HEK293 (cell line): ENCODE data around the gene MRPL43.

ENCODE experiments used
- HOXD13 ChIP-seq: sonication (generic); formaldehyde crosslinking; IDR thresholded peaks from 2 replicates; pipeline ENCODE4 v1.8.0; 2022; ENCODE audit warnings: missing genetic modification reagents, borderline replicate concordance
- KLF16 ChIP-seq: fragments of 450-650 bp; formaldehyde crosslinking; IDR thresholded peaks from 2 replicates; pipeline ENCODE4 v1.5.1; 2017; ENCODE audit warnings: missing biosample characterization, missing genetic modification characterization
- SP2 ChIP-seq: fragments of 450-650 bp; formaldehyde crosslinking; IDR thresholded peaks from 2 replicates; pipeline ENCODE4 v1.5.1; 2016; ENCODE audit warnings: missing biosample characterization, missing genetic modification characterization
- SP3 ChIP-seq: fragments of 450-650 bp; formaldehyde crosslinking; IDR thresholded peaks from 2 replicates; pipeline ENCODE4 v1.5.1; 2016; ENCODE audit warnings: missing biosample characterization, missing genetic modification characterization
- YY1 ChIP-seq: fragments of 450-650 bp; formaldehyde crosslinking; IDR thresholded peaks from 2 replicates; pipeline ENCODE4 v1.5.1; 2018; ENCODE audit warnings: missing biosample characterization, missing genetic modification characterization
- ZFP37 ChIP-seq: fragments of 450-650 bp; formaldehyde crosslinking; IDR thresholded peaks from 2 replicates; pipeline ENCODE4 v1.5.1; 2016; ENCODE audit warnings: missing biosample characterization, missing genetic modification characterization
- ZIC2 ChIP-seq: fragments of 450-650 bp; formaldehyde crosslinking; IDR thresholded peaks from 2 replicates; pipeline ENCODE4 v1.5.1; 2016; ENCODE audit warnings: missing biosample characterization, missing genetic modification characterization
- ZNF16 ChIP-seq: fragments of 450-650 bp; formaldehyde crosslinking; IDR thresholded peaks from 2 replicates; pipeline ENCODE4 v1.5.1; 2016; ENCODE audit warnings: low read depth, missing biosample characterization, missing genetic modification characterization
- ZNF169 ChIP-seq: fragments of 450-650 bp; formaldehyde crosslinking; IDR thresholded peaks from 2 replicates; pipeline ENCODE4 v1.5.1; 2016; ENCODE audit warnings: missing biosample characterization, missing genetic modification characterization
- ZNF221 ChIP-seq: fragments of 450-650 bp; formaldehyde crosslinking; IDR thresholded peaks from 2 replicates; pipeline ENCODE4 v1.5.1; 2017; ENCODE audit warnings: missing biosample characterization, missing genetic modification characterization, borderline replicate concordance
- ZNF239 ChIP-seq: fragments of 450-650 bp; formaldehyde crosslinking; IDR thresholded peaks from 2 replicates; pipeline ENCODE4 v1.5.1; 2016; ENCODE audit warnings: missing biosample characterization, missing genetic modification characterization
- ZNF354C ChIP-seq: fragments of 450-650 bp; formaldehyde crosslinking; IDR thresholded peaks from 2 replicates; pipeline ENCODE4 v1.5.1; 2016; ENCODE audit warnings: missing biosample characterization, missing genetic modification characterization, low read depth, borderline replicate concordance
- ZNF391 ChIP-seq: fragments of 450-650 bp; formaldehyde crosslinking; IDR thresholded peaks from 2 replicates; pipeline ENCODE4 v1.5.1; 2016; ENCODE audit warnings: low read depth, missing biosample characterization, missing genetic modification characterization, borderline replicate concordance
- ZNF501 ChIP-seq: fragments of 450-650 bp; formaldehyde crosslinking; IDR thresholded peaks from 2 replicates; pipeline ENCODE4 v1.5.1; 2016; ENCODE audit warnings: missing biosample characterization, missing genetic modification characterization
- ZNF549 ChIP-seq: fragments of 450-650 bp; IDR thresholded peaks from 2 replicates; pipeline ENCODE4 v1.5.1; 2018; ENCODE audit warnings: missing biosample characterization, missing genetic modification characterization, mild to moderate bottlenecking, inconsistent platforms, moderate library complexity
- ZNF658 ChIP-seq: fragments of 450-650 bp; formaldehyde crosslinking; IDR thresholded peaks from 2 replicates; pipeline ENCODE4; 2016; ENCODE audit warnings: missing biosample characterization, missing genetic modification characterization
- ZNF830 ChIP-seq: fragments of 450-650 bp; IDR thresholded peaks from 2 replicates; pipeline ENCODE4 v1.5.0; 2018; ENCODE audit warnings: missing biosample characterization, missing genetic modification characterization, low read depth, mild to moderate bottlenecking, moderate library complexity
- ZSCAN23 ChIP-seq: fragments of 450-650 bp; formaldehyde crosslinking; IDR thresholded peaks from 2 replicates; pipeline ENCODE4 v1.5.1; 2016; ENCODE audit warnings: missing biosample characterization, missing genetic modification characterization
- TF ChIP-seq, protein P1 (sequence below): fragments of 450-650 bp; formaldehyde crosslinking; IDR thresholded peaks from 2 replicates; pipeline ENCODE4 v1.5.1; 2016; ENCODE audit warnings: missing biosample characterization, missing genetic modification characterization
- TF ChIP-seq, protein P2 (sequence below): fragments of 450-650 bp; formaldehyde crosslinking; IDR thresholded peaks from 2 replicates; pipeline ENCODE4 v1.5.1; 2017; ENCODE audit warnings: missing biosample characterization, missing genetic modification characterization
- TF ChIP-seq, protein P3 (sequence below): fragments of 450-650 bp; formaldehyde crosslinking; IDR thresholded peaks from 2 replicates; pipeline ENCODE4 v1.5.1; 2016; ENCODE audit warnings: missing biosample characterization, missing genetic modification characterization
- TF ChIP-seq, protein P4 (sequence below): fragments of 450-650 bp; formaldehyde crosslinking; IDR thresholded peaks from 2 replicates; pipeline ENCODE4 v1.5.1; 2016; ENCODE audit warnings: missing biosample characterization, missing genetic modification characterization
- TF ChIP-seq, protein P5 (sequence below): fragments of 450-650 bp; formaldehyde crosslinking; IDR thresholded peaks from 2 replicates; pipeline ENCODE4 v1.5.1; 2016; ENCODE audit warnings: missing biosample characterization, missing genetic modification characterization
- TF ChIP-seq, protein P6 (sequence below): fragments of 450-650 bp; formaldehyde crosslinking; IDR thresholded peaks from 2 replicates; pipeline ENCODE4 v1.5.0; 2017; ENCODE audit warnings: missing biosample characterization, missing genetic modification characterization, borderline replicate concordance

MRPL43 gene

DNA sequence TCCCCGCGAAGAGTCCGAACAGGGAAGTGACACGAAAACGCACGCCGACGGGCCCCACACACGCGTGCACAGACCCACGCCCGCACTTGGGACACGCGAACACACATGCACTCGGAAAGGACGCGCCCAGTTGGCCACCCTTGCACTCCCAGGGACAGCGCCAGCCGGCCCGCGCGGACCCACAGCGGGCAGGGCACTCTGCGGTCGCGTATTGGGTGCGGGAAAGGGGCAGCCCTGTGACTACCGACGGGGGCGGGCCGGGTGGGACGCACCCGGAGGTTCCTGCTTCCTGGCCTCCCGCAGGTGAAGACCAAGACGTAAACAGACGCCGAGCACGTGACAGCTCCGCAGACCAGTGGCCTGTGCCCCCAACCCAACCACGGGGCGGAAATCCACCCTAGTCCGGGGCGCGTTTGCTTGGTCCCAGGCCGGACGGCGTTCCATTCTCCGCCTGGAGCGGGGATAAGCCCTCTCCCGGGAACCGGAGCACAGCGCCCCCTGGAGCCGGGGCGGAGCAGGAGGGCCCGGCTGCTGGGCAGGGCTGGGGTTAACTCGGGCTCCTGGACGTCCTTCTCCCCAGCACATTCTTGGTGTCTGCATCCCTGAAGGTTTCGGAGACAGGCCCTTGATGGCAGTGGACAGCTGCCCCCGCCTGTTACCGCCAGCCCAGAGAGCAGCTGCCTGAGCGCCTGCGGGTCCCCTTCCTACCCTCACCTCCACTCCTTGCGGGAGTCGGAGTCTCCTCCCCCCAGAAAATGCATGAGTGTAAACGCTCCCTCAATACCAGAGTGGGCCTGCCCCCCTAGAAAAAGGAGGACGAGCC lies 10.3 kb upstream of the MRPL43 start (continued):
- TF ChIP-seq YY1 (tag by site-specific recombination) (0 out of 2 replicates have a peak, but pooled peaks have one; percentile 16), ZNF169 (tag by site-specific recombination) (no peak), ZNF549 (tag by site-specific recombination) (no peak), KLF16 (tag by site-specific recombination) (0 out of 2 replicates have a peak, but pooled peaks have one; percentile 41), ZIC2 (tag by site-specific recombination) (peak; percentile 54), ZNF658 (tag by site-specific recombination) (no peak), SP2 (peak; percentile 80), ZNF830 (tag by site-specific recombination) (no peak), SP3 (tag by site-specific recombination) (peak; percentile 90; the same call in 1 of the 2 replicates), ZNF16 (tag by site-specific recombination) (no peak), ZFP37 (tag by site-specific recombination) (no peak; the same call in 1 of the 2 replicates), HOXD13 (CRISPR knock-in tag) (no peak), ZNF501 (peak; percentile 60; the same call in 1 of the 2 replicates), ZNF239 (tag by site-specific recombination) (no peak), ZNF391 (tag by site-specific recombination) (peak; percentile 70), ZSCAN23 (tag by site-specific recombination) (0 out of 2 replicates have a peak, but pooled peaks have one; percentile 36), ZNF221 (tag by site-specific recombination) (no peak), ZNF354C (tag by site-specific recombination) (no peak)
- TF ChIP-seq, protein P1, sequence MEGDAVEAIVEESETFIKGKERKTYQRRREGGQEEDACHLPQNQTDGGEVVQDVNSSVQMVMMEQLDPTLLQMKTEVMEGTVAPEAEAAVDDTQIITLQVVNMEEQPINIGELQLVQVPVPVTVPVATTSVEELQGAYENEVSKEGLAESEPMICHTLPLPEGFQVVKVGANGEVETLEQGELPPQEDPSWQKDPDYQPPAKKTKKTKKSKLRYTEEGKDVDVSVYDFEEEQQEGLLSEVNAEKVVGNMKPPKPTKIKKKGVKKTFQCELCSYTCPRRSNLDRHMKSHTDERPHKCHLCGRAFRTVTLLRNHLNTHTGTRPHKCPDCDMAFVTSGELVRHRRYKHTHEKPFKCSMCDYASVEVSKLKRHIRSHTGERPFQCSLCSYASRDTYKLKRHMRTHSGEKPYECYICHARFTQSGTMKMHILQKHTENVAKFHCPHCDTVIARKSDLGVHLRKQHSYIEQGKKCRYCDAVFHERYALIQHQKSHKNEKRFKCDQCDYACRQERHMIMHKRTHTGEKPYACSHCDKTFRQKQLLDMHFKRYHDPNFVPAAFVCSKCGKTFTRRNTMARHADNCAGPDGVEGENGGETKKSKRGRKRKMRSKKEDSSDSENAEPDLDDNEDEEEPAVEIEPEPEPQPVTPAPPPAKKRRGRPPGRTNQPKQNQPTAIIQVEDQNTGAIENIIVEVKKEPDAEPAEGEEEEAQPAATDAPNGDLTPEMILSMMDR = peak; percentile 92
- TF ChIP-seq, protein P2, sequence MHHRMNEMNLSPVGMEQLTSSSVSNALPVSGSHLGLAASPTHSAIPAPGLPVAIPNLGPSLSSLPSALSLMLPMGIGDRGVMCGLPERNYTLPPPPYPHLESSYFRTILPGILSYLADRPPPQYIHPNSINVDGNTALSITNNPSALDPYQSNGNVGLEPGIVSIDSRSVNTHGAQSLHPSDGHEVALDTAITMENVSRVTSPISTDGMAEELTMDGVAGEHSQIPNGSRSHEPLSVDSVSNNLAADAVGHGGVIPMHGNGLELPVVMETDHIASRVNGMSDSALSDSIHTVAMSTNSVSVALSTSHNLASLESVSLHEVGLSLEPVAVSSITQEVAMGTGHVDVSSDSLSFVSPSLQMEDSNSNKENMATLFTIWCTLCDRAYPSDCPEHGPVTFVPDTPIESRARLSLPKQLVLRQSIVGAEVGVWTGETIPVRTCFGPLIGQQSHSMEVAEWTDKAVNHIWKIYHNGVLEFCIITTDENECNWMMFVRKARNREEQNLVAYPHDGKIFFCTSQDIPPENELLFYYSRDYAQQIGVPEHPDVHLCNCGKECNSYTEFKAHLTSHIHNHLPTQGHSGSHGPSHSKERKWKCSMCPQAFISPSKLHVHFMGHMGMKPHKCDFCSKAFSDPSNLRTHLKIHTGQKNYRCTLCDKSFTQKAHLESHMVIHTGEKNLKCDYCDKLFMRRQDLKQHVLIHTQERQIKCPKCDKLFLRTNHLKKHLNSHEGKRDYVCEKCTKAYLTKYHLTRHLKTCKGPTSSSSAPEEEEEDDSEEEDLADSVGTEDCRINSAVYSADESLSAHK (tag by site-specific recombination) = peak; percentile 12; the same call in 1 of the 2 replicates
- TF ChIP-seq, protein P3, sequence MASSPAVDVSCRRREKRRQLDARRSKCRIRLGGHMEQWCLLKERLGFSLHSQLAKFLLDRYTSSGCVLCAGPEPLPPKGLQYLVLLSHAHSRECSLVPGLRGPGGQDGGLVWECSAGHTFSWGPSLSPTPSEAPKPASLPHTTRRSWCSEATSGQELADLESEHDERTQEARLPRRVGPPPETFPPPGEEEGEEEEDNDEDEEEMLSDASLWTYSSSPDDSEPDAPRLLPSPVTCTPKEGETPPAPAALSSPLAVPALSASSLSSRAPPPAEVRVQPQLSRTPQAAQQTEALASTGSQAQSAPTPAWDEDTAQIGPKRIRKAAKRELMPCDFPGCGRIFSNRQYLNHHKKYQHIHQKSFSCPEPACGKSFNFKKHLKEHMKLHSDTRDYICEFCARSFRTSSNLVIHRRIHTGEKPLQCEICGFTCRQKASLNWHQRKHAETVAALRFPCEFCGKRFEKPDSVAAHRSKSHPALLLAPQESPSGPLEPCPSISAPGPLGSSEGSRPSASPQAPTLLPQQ (tag by site-specific recombination) = peak; percentile 55; the same call in 1 of the 2 replicates
- TF ChIP-seq, protein P4, sequence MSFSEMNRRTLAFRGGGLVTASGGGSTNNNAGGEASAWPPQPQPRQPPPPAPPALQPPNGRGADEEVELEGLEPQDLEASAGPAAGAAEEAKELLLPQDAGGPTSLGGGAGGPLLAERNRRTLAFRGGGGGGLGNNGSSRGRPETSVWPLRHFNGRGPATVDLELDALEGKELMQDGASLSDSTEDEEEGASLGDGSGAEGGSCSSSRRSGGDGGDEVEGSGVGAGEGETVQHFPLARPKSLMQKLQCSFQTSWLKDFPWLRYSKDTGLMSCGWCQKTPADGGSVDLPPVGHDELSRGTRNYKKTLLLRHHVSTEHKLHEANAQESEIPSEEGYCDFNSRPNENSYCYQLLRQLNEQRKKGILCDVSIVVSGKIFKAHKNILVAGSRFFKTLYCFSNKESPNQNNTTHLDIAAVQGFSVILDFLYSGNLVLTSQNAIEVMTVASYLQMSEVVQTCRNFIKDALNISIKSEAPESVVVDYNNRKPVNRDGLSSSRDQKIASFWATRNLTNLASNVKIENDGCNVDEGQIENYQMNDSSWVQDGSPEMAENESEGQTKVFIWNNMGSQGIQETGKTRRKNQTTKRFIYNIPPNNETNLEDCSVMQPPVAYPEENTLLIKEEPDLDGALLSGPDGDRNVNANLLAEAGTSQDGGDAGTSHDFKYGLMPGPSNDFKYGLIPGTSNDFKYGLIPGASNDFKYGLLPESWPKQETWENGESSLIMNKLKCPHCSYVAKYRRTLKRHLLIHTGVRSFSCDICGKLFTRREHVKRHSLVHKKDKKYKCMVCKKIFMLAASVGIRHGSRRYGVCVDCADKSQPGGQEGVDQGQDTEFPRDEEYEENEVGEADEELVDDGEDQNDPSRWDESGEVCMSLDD = peak; percentile 24; the same call in 1 of the 2 replicates
- TF ChIP-seq, protein P5, sequence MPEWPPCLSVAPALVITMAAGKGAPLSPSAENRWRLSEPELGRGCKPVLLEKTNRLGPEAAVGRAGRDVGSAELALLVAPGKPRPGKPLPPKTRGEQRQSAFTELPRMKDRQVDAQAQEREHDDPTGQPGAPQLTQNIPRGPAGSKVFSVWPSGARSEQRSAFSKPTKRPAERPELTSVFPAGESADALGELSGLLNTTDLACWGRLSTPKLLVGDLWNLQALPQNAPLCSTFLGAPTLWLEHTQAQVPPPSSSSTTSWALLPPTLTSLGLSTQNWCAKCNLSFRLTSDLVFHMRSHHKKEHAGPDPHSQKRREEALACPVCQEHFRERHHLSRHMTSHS = no peak
- TF ChIP-seq, protein P6, sequence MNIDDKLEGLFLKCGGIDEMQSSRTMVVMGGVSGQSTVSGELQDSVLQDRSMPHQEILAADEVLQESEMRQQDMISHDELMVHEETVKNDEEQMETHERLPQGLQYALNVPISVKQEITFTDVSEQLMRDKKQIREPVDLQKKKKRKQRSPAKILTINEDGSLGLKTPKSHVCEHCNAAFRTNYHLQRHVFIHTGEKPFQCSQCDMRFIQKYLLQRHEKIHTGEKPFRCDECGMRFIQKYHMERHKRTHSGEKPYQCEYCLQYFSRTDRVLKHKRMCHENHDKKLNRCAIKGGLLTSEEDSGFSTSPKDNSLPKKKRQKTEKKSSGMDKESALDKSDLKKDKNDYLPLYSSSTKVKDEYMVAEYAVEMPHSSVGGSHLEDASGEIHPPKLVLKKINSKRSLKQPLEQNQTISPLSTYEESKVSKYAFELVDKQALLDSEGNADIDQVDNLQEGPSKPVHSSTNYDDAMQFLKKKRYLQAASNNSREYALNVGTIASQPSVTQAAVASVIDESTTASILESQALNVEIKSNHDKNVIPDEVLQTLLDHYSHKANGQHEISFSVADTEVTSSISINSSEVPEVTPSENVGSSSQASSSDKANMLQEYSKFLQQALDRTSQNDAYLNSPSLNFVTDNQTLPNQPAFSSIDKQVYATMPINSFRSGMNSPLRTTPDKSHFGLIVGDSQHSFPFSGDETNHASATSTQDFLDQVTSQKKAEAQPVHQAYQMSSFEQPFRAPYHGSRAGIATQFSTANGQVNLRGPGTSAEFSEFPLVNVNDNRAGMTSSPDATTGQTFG (tag by site-specific recombination) = no peak
